ENCODE data around the gene GPR61.

DNA sequence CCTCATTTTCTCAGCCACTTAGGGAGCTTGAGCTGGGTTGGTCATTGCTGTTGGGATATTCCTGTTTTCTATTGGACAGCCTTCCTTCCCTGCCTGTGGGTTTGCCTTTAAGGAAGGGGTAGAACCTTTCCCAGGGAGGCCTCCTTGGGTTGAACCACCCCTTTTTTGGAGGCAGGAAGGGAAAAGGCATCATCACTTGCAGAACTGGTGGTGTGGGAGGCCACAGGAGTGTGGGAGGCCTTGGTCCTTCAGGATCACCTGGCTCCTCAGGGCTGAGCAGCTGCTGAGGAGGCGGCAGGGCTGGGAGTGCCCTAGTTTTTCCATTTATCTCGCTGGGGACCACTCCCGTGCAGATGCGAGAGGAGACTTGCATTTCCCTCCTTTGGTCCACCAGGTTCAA, 46.4 kb upstream of the GPR61 start:
- TF ChIP-seq CTCF (IDR thresholded peaks at IDR 0.05): no peak
- TF ChIP-seq POLR2AphosphoS5 (IDR thresholded peaks at IDR 0.05): no peak
- no peak for TF ChIP-seq POLR2A (IDR thresholded peaks at IDR 0.05)
- TF ChIP-seq EP300 (IDR thresholded peaks at IDR 0.05): no peak
